Measurements from ENCODE around the gene PNPLA7. TPM values are rescaled to one million over a fixed set of nuclear protein-coding genes. Genes with fewer than 3 reads are reported as not detected.

The PNPLA7 gene
- total RNA-seq, 4 donors from 2014 or later = 10.1 to 23.6 (median 11.6) TPM

- no peak for DNase-seq
- WGBS, 2 donors = 82 to 87% methylated on average over 4 to 8 of the region's 27 CpGs
- peaks cover 0 to 4% of the 10 kb centered on the region in 2 donors for H3K4me1 ChIP-seq
- H3K36me3 ChIP-seq = no peaks in the 10 kb centered on the region
- intact Hi-C loops (cut with DNase I) = no loop called here
- H3K4me3 ChIP-seq (replicated peaks in 1 of 3) = no peak overlapping the region
- H3K27ac ChIP-seq = no peak overlapping the region
- no peak for TF ChIP-seq POLR2A (IDR thresholded peaks at IDR 0.05)
- no peak for TF ChIP-seq CTCF (IDR thresholded peaks at IDR 0.05)
- no peaks in the 10 kb centered on the region for H3K27me3 ChIP-seq
- H3K9me3 ChIP-seq = no peaks in the 10 kb centered on the region
Measured at GRCh38 chr9:137430723-137431415, 119.3 kb downstream of the PNPLA7 start.

- DNase-seq = no peak
- no peaks in the 10 kb centered on the region for H3K27me3 ChIP-seq
- H3K27ac ChIP-seq = no peak overlapping the region
- intact Hi-C loops (cut with DNase I) = no loop called here
- 70 to 77% methylated on average over 9 to 30 of the region's 34 CpGs for WGBS, 2 donors
- no peaks in the 10 kb centered on the region for H3K36me3 ChIP-seq
- no peaks in the 10 kb centered on the region for H3K9me3 ChIP-seq
- TF ChIP-seq POLR2A (IDR thresholded peaks at IDR 0.05) (no peak), CTCF (IDR thresholded peaks at IDR 0.05) (no peak)
- H3K4me1 ChIP-seq = no peaks in the 10 kb centered on the region
- no peak overlapping the region for H3K4me3 ChIP-seq (replicated peaks in 1 of 3)
Measured at GRCh38 chr9:137429974-137430722, 120.1 kb downstream of the PNPLA7 start.

- intact Hi-C loops (cut with DNase I) = no loop called here
- no peaks in the 10 kb centered on the region for H3K27me3 ChIP-seq
- TF ChIP-seq POLR2A (IDR thresholded peaks at IDR 0.05) = no peak
- TF ChIP-seq CTCF (IDR thresholded peaks at IDR 0.05) = no peak
- no peak for DNase-seq
- no peak overlapping the region for H3K27ac ChIP-seq
- H3K9me3 ChIP-seq = no peaks in the 10 kb centered on the region
- H3K4me1 ChIP-seq = peaks cover 0 to under 1% of the 10 kb centered on the region in 2 donors
- H3K36me3 ChIP-seq = no peaks in the 10 kb centered on the region
- 60% methylated on average over 1 of the region's 14 CpGs; no CpG with 5 or more reads in 1 of the 2 donors for WGBS, 2 donors
- H3K4me3 ChIP-seq (replicated peaks in 1 of 3) = no peak overlapping the region
Measured at GRCh38 chr9:137429546-137429890, 120.7 kb downstream of the PNPLA7 start.

- no peak overlapping the region for H3K4me3 ChIP-seq (replicated peaks in 1 of 3)
- WGBS, 2 donors = 92 to 93% methylated on average over 3 to 11 of the region's 27 CpGs
- intact Hi-C loops (cut with DNase I) = no loop called here
- DNase-seq = no peak
- H3K27me3 ChIP-seq = no peaks in the 10 kb centered on the region
- TF ChIP-seq POLR2A (IDR thresholded peaks at IDR 0.05) = no peak
- TF ChIP-seq CTCF (IDR thresholded peaks at IDR 0.05) = no peak
- H3K27ac ChIP-seq = no peak overlapping the region
- no peaks in the 10 kb centered on the region for H3K9me3 ChIP-seq
- H3K4me1 ChIP-seq = peaks cover 0 to 6% of the 10 kb centered on the region in 2 donors
- H3K36me3 ChIP-seq = no peaks in the 10 kb centered on the region
Measured at GRCh38 chr9:137428841-137429545, 121.2 kb downstream of the PNPLA7 start.

- Histone ChIP-seq H3K4me3 (replicated peaks in 1 of 3) (no peak overlapping the region), H3K36me3 (no peaks in the 10 kb centered on the region), H3K9me3 (no peaks in the 10 kb centered on the region), H3K4me1 (peaks cover 0 to 8% of the 10 kb centered on the region in 2 donors), H3K27ac (no peak overlapping the region), H3K27me3 (no peaks in the 10 kb centered on the region)
- TF ChIP-seq POLR2A (IDR thresholded peaks at IDR 0.05) = no peak
- no peak for TF ChIP-seq CTCF (IDR thresholded peaks at IDR 0.05)
- intact Hi-C loops (cut with DNase I) = no loop called here
- WGBS, 2 donors = 80 to 93% methylated on average over 3 to 5 of the region's 6 CpGs
- no peak for DNase-seq
Measured at GRCh38 chr9:137428311-137428630, 121.9 kb downstream of the PNPLA7 start.

Measured in thyroid gland (tissue), 4 donors.